Tibial artery (tissue), 4 donors: ENCODE data around the gene CACNA1C.

Experiments
- DNase-seq, 2 donors: peaks; one replicate each; pipeline ENCODE4 v3.0.0-alpha.2; 2019
- H3K27ac ChIP-seq, 2 donors: fragments of 200-600 bp; sonication (generic) in 1 of 2; 1 replicate in 1 of 2; 2 replicates in 1 of 2; pipeline ENCODE4 v1.5.1; 2018 to 2019; ENCODE audit warnings: mild to moderate bottlenecking in 1 of 2
- H3K27me3 ChIP-seq, 2 donors: fragments of 200-600 bp; sonication (generic) in 1 of 2; one replicate each; pipeline versions ENCODE4 v1.5.1 to v1.6.0; 2016 to 2019
- H3K36me3 ChIP-seq, 3 donors: fragments of 200-600 bp; sonication (generic) in 2 of 3; one replicate each; pipeline ENCODE4 v1.5.1; 2016 to 2019; ENCODE audit warnings: mild to moderate bottlenecking in 2 of 3
- H3K4me1 ChIP-seq, 4 donors: fragments of 200-600 bp; sonication (generic) in 2 of 4; 1 replicate in 3 of 4; 2 replicates in 1 of 4; pipeline ENCODE4 v1.5.1; 2016 to 2019
- H3K4me3 ChIP-seq, 2 donors: fragments of 200-600 bp; sonication (generic) in 1 of 2; 1 replicate in 1 of 2; 2 replicates in 1 of 2; pipeline ENCODE4 v1.5.1; 2018 to 2019; ENCODE audit warnings: mild to moderate bottlenecking in 2 of 2
- H3K9me3 ChIP-seq, 3 donors: fragments of 200-600 bp; sonication (generic) in 1 of 3; one replicate each; pipeline ENCODE4 v1.5.1; 2016 to 2019
- CTCF ChIP-seq, 2 experiments: fragments of 200-600 bp in 1 of 2; fragments of 450-650 bp in 1 of 2; IDR thresholded peaks; one replicate each; pipeline ENCODE4 v1.5.1; 2017 to 2019; ENCODE audit warnings: antibody characterized with exemption in 2 of 2, mild to moderate bottlenecking in 1 of 2, moderate library complexity in 1 of 2
- intact Hi-C: fragments of 100-400 bp; cut with DNase I; formaldehyde crosslinking; loops from one replicate; pipeline ENCODE4 v1.15.0; 2023; ENCODE audit warnings: low total_unique reads

Gene CACNA1C

GRCh38 chr12:2312770-2313169 lies 260.0 kb downstream of the CACNA1C start:
- Histone ChIP-seq H3K9me3 (no peaks in the 10 kb centered on the region), H3K4me1 (peaks cover 0 to 23% (median 3%) of the 10 kb centered on the region in 4 donors), H3K27me3 (no peaks in the 10 kb centered on the region), H3K4me3 (no peak overlapping the region), H3K36me3 (no peaks in the 10 kb centered on the region), H3K27ac (no peak overlapping the region)
- intact Hi-C loops: no loop called here
- no peak for TF ChIP-seq CTCF (IDR thresholded peaks at IDR 0.05)
- no peak for DNase-seq

- no peaks in the 10 kb centered on the region for H3K9me3 ChIP-seq
- no peak overlapping the region for H3K4me3 ChIP-seq
- no peak overlapping the region for H3K27ac ChIP-seq
- peaks cover 0 to 38% (median 7%) of the 10 kb centered on the region in 4 donors for H3K4me1 ChIP-seq
- intact Hi-C loops: no loop called here
- no peaks in the 10 kb centered on the region for H3K27me3 ChIP-seq
- no peaks in the 10 kb centered on the region for H3K36me3 ChIP-seq
- no peak for TF ChIP-seq CTCF (IDR thresholded peaks at IDR 0.05)
- DNase-seq: no peak
Measured at GRCh38 chr12:2314492-2314891, 261.7 kb downstream of the CACNA1C start.

GRCh38 chr12:2317772-2318171 lies 265.0 kb downstream of the CACNA1C start:
- Histone ChIP-seq H3K27ac (no peak overlapping the region), H3K27me3 (no peaks in the 10 kb centered on the region), H3K9me3 (no peaks in the 10 kb centered on the region), H3K4me1 (peaks cover 0 to 50% (median 19%) of the 10 kb centered on the region in 4 donors), H3K4me3 (no peak overlapping the region), H3K36me3 (no peaks in the 10 kb centered on the region)
- DNase-seq: no peak
- TF ChIP-seq CTCF (IDR thresholded peaks at IDR 0.05): no peak
- intact Hi-C loops: no loop called here

DNA sequence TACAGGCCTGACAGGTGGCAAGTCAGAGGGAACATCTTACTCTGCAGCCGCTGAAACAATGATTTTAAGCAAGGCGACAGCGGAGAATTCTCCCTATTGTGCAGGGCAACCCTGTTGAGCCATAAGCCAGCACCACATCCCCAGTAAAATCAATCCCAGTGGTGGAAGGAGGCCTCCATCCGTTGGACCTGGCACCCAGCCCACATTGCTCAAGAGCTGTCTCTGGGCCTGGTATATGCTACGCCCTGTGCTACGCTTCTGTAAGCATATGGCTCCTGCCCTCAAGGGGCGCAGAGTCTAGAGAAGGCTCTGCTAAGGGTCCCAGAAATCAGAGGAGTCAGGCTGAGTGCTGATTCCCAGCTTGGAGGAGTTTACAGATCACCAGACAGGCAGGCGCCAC lies 265.5 kb downstream of the CACNA1C start:
- intact Hi-C loops: no loop called here
- H3K4me1 ChIP-seq: peaks cover 0 to 56% (median 24%) of the 10 kb centered on the region in 4 donors
- H3K27me3 ChIP-seq: no peaks in the 10 kb centered on the region
- no peak overlapping the region for H3K4me3 ChIP-seq
- H3K36me3 ChIP-seq: no peaks in the 10 kb centered on the region
- H3K9me3 ChIP-seq: no peaks in the 10 kb centered on the region
- peak overlapping the region; percentile 14 to 28 for H3K27ac ChIP-seq
- no peak for DNase-seq
- TF ChIP-seq CTCF (IDR thresholded peaks at IDR 0.05): no peak

DNA sequence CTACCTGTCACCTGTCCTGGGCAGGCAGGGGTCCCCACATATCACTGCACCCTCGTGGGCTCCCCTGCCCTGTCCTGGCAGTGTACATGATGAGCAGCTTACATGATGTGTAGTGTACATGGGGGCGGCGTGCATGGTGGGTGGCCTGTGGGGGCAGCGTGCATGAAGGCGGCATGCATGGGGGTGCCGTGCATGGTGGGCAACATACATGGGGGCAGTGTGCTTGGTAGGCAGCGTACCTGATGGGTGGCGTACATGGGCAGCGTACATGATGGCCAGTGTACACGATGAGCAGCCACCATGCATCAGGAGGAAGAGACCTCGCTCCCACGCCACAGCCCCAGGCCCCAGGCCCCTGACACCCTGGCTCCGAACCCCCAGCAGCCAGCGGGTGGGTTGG lies 266.3 kb downstream of the CACNA1C start:
- no peak overlapping the region for H3K4me3 ChIP-seq
- no peaks in the 10 kb centered on the region for H3K36me3 ChIP-seq
- H3K9me3 ChIP-seq: no peaks in the 10 kb centered on the region
- no peak for DNase-seq
- H3K27me3 ChIP-seq: no peaks in the 10 kb centered on the region
- peak overlapping the region; percentile 14 to 28 for H3K27ac ChIP-seq
- peaks cover 2 to 64% (median 32%) of the 10 kb centered on the region in 4 donors for H3K4me1 ChIP-seq
- intact Hi-C loops: no loop called here
- TF ChIP-seq CTCF (IDR thresholded peaks at IDR 0.05): no peak
